Embryonic facial prominence (tissue), 1 donor: ENCODE data around the gene SAV1.

ENCODE experiments used
- DNase-seq: peaks from one replicate; pipeline ENCODE4 v3.0.0-alpha.2; 2016; ENCODE audit errors: extremely low spot score

Gene SAV1

DNA sequence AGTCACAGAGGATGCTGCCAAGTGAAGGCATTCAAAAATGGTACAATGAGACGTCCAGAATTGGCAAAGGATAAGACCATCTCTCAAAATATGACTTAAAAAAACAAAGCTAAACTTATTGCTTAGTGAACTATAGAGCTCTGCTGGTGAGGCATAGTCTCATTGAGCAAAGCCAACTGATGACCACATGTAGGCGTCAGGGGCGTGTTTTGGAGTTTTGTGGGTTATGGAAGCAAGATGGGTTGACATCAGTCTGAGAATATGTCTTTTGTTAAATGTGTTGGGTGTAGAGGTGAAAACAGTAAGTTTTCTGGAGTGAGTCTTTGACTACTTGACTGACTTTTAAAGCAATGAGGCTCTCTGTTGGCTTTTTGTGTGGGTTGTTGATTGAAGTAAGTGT lies 60.9 kb downstream of the SAV1 start:
- DNase-seq = no peak

DNA sequence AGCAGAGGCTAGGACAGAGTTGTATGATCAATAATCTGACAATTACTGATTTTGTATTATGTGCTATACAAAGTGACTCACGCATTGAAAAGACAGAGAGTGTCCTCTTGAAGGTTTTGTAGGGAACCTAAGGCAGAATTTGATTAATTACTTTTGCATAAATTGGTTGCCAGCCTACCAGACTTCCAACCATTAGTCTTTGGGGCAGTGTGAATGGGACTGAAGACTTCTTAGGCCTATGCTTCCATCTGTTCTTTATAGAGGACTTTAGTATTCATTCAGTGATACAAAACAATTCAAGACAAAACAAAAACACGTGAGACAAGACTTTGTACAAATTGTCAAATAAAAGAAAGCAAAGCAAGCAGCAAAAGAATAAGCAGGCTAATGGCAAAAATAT lies 61.6 kb downstream of the SAV1 start:
- no peak for DNase-seq

DNA sequence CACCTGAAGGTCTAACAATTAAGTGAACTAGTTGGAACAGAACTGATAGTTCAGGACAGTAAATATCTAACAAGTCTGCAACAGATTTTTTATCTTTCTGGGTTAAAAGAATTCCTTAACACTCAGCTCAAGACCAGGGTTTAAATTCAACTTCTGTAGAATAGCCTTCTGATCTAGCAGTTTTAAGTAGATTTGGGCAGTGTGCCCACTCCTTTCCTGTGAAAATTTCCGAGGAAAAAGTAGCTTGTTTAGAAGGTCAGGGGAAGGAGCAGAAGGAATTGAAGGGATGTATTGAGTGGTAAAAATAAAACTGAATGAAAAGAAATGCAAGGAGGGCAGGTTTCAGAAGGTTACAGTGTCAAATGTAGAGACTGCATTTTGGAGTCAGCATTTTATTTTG lies 62.3 kb downstream of the SAV1 start:
- no peak for DNase-seq

DNA sequence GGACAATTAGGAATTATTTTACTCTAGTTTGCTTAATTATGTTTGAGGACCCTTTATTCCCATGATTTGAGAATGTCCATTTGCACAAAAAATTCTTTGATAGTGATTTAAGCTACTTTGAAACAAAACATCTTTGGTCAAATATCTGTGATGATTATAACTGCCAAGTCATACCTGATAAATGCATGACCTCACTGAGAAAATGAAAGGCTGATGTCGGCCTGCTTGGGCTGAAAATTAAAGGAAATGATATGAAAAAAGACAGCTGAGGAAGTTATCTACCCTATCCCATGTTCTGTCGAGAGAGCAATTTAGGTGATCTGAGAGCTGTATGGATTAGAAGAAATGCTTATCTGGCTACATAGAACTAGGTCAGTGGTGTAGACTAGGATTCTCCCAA lies 64.5 kb downstream of the SAV1 start:
- DNase-seq = no peak

DNA sequence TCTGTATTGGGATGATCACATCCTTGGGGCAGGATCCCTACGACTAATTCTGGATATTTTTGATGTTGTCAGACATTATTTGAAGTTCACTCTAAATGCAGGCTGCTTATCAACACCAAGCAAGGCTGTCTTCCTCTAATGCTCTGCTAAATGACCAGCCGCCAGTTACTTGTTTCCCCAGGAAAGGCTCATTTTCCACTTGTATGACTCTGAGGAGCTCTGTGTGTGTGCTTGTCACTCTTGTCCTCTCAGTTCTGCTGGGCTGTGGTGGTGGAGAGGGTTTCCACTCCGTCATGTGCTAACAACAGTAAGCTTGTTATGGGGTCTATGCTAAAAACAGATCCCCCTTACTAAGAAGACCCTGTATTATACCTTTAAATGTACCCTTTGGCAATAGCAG lies 66.1 kb downstream of the SAV1 start:
- no peak for DNase-seq

DNA sequence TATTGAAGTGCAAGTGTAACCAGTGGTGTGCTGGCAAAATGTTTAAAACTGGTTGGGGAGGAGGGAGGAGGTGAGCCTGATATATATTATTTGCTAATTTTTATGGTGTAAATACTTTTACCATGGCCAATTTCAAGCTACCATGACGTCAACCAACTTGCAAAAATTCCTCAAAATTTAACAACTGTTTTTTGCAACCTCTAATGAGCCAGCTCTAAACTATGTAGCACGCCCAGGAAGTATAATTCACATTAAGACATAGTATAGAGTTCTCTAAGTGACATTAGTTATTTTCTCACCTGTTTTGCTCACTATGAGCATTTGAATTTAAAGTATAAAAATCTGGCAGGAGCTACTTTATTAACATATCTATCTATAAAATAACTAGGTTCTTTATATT lies 66.7 kb downstream of the SAV1 start:
- no peak for DNase-seq

DNA sequence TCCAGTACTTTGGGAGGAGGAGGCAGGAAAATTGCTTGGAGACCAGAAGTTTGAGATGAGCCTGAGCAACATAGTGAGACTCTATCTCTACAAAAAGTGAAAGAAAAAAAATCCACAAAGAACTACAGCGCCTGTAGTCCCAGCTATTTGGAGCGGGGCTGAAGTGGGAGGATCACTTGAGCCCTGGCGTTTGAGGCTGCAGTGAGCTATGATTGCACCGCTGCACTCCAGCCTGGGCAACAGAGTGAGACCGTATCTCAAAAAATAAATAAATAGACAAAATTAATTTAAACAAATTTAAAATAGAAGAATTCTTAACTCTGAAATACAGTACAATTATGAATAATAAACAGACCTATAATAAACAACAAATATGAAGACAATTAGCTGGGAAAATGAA lies 67.3 kb downstream of the SAV1 start:
- no peak for DNase-seq

DNA sequence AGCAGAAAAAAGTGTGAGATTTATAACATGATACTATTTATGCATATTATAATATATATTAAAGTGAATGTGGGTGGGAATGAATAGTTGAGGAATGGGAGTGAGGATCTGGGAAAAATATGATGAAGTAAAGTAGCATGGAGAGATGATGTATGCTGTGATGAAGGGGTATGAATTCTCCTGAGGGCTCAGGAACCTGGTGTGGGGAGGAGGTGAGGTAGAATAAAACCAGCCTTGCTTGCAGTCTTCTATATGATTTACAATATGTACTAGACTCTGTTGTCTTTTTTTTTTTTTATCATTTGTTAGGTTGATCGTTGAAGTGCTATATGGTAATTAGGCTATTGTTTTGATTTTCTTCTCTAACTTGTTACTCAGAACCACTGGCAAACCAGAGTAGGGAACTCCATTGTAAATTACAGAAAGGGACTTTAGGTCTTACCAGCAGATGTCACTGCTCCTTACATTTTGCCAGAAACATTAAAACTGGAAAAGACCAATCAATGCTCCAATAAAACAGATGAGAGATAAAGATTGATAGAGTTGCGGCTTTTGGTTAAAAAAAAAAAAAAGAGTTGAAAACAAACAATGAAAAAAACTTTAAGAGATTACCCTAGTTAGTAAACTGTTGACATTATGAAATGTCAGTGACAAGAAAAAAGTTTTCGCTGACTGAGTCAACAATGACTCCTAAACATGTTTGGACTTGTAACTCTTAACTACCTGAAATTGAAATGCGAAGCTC lies 68.2 kb downstream of the SAV1 start:
- DNase-seq = no peak

DNA sequence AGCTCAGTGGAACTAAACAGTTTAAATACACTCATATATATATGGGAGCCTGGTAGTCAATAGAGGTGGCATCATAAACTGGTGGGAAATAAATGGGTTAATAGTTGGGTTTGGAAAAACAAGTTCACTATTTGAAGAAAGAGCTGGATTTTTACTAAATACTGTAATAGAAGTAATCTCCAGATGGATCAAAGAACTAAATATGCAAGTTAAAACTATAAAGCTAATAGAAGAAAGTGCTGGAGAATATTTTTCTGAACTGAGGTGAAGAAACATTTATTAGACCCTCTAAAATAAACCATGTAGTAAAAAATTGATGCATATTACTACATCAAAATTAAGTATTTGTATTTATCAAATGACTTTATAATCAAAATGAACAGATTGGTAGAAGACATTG lies 69.3 kb downstream of the SAV1 start:
- no peak for DNase-seq

DNA sequence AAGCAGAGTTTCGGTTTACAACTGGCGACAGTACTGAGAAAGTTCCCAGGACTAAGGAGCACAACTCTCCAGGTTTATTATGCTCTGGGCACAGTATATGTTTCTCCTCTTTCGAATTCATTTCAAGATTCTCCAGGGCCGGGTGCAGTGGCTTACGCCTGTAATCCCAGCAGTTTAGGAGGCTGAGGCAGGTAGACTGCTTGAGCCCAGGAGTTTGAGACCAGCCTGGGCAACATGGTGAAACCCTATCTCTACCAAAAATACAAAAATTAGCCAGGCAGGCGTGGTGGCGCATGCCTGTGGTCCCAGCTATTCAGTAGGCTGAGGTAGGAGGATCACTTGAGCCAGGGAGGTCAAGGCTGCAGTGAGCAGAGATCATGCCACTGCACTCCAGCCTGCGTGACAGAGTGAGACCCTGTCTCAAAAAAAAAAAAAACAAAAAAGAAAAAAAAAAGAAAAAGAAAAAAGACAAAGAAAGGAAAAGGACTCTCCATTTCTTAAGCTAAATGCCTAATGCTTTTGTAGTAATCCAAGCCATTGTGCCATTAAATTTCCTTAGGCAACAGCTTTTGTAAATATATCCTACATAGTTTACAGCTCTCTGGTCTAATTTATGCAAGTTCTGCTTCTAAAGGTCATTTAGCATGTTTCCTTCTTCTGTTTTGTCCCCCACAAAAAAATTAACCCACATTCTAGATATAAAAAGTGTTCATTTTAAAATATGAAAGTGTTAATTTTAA lies 73.4 kb downstream of the SAV1 start:
- DNase-seq = no peak

DNA sequence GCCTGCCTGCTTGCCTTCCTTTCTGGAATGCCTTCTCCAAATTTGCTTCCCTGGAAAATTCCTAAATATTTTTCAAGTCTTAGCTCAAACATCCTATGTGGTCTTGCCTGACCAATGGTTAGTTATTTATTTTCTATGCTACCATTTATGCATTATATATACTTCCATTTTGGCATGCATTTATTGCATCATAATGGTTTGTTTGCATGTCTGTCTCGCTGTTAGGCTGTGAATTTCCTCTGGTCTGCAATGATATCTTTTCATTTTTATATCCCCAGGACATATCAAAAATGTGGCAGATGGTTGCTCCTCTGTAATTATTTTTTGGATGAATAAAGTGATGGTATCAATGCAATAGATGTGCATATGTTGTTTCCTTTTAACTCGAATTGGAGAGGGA lies 77.6 kb downstream of the SAV1 start:
- no peak for DNase-seq
